Measurements from ENCODE around the gene CABP4.
A peak's percentile ranks its signal among the peaks of the same experiment; 100 is the strongest.

The CABP4 gene

DNA sequence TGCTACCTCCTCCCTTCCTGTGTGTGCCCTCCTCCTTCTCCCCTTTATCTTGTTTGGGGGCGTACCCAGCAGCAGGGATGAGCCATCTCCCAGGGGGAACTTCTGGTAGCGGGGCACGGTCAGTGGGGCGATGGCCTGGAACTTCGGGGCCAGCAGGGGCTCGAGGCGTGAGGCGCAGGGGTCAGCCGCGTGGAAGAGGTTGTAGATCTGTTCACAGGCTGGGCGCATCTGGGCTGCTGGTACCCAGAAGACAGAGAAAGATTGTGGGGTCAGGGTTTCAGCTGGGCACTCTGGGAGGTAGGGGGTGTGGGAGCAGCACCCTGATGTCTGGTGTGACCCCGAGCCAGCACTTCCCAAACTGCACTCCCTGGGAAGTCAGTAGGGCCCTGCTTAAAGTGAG is 41.0 kb downstream of the CABP4 start:
- peaks cover 0 to 11% (median 0%) of the 10 kb centered on the region in 5 donors for H3K4me1 ChIP-seq (ENCODE audit: control insufficient read depth in 5 of 5, insufficient read depth in 5 of 5, low read length in 5 of 5)
- no peaks in the 10 kb centered on the region for H3K9me3 ChIP-seq (ENCODE audit: control insufficient read depth in 5 of 5, low read length in 5 of 5)
- no peak overlapping the region for H3K9ac ChIP-seq (ENCODE audit: low read length in 5 of 5)
- H3K27ac ChIP-seq (ENCODE audit: low read depth, low read length), result no peak overlapping the region
- H3K27me3 ChIP-seq (ENCODE audit: control insufficient read depth in 5 of 5, insufficient read depth in 4 of 5, low read length in 5 of 5), result no peaks in the 10 kb centered on the region
- peaks cover 0 to 74% (median 40%) of the 10 kb centered on the region in 5 donors for H3K36me3 ChIP-seq (ENCODE audit: control insufficient read depth in 5 of 5, insufficient read depth in 5 of 5, low read length in 5 of 5)
- no peak overlapping the region for H3K4me3 ChIP-seq (ENCODE audit: low read depth in 1 of 5, low read length in 5 of 5)

DNA sequence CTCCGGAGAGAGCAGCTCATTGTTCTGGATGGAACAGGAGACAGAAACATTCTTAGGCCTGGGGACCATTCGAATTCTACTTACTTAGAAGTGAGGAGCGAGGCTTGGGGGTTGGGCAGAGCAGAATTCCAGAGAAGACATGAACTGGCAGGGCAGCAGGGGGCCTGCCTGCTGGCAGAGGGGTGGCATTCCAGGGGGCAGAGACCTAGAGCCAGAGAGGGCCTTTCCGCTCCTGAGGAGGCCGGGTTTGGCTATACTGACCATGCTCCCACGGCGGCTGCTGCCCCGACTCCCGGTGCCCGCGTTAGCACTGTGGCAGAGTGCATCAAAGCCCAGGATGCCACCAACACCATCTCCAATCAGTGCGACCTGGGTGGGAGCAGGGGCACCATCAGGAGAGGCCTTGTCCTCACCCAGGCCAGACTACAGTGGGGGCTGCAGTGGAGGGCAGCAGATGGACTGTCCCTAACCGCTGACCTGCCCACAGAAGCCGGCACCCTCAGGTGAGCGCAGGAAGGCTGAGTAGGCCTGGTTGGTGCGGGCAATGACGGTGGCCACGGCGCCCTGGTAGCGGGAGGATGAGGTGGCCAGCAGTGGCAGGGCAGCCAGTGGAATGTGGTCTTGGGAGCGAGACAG is 42.6 kb downstream of the CABP4 start:
- Histone ChIP-seq H3K9me3 (ENCODE audit: control insufficient read depth in 5 of 5, low read length in 5 of 5) (no peaks in the 10 kb centered on the region), H3K27me3 (ENCODE audit: control insufficient read depth in 5 of 5, insufficient read depth in 4 of 5, low read length in 5 of 5) (no peaks in the 10 kb centered on the region), H3K27ac (ENCODE audit: low read depth, low read length) (no peak overlapping the region), H3K9ac (ENCODE audit: low read length in 5 of 5) (no peak overlapping the region), H3K36me3 (ENCODE audit: control insufficient read depth in 5 of 5, insufficient read depth in 5 of 5, low read length in 5 of 5) (peaks cover 0 to 71% (median 27%) of the 10 kb centered on the region in 5 donors), H3K4me3 (ENCODE audit: low read depth in 1 of 5, low read length in 5 of 5) (no peak overlapping the region), H3K4me1 (ENCODE audit: control insufficient read depth in 5 of 5, insufficient read depth in 5 of 5, low read length in 5 of 5) (peaks cover 0 to 11% (median 0%) of the 10 kb centered on the region in 5 donors)

DNA sequence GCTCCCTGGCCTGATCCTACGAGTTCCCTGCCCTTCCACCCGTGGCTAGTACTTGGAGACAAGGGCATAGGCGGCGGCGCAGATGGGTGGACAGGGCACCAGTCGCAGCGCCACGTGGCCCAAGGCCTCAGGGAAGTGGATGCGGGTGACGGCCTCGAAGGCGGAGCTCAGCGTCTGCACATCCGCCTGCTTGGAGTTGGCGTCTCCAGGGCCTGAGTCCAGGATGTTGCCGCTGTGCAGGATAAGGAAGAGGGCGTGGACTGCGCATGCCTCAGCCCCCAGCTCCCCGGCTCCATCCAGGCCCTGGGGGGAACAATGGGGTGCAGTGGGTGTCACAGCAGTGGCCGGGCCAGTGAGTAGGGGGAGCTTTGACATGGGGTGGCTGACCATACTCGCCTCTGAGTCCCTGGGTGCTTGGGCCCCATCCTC is 43.4 kb downstream of the CABP4 start:
- H3K9ac ChIP-seq (ENCODE audit: low read length in 5 of 5), result no peak overlapping the region
- H3K27ac ChIP-seq (ENCODE audit: low read depth, low read length), result no peak overlapping the region
- no peaks in the 10 kb centered on the region for H3K27me3 ChIP-seq (ENCODE audit: control insufficient read depth in 5 of 5, insufficient read depth in 4 of 5, low read length in 5 of 5)
- H3K9me3 ChIP-seq (ENCODE audit: control insufficient read depth in 5 of 5, low read length in 5 of 5), result no peaks in the 10 kb centered on the region
- peaks cover 0 to 13% (median 3%) of the 10 kb centered on the region in 5 donors for H3K4me1 ChIP-seq (ENCODE audit: control insufficient read depth in 5 of 5, insufficient read depth in 5 of 5, low read length in 5 of 5)
- H3K4me3 ChIP-seq (ENCODE audit: low read depth in 1 of 5, low read length in 5 of 5), result no peak overlapping the region
- H3K36me3 ChIP-seq (ENCODE audit: control insufficient read depth in 5 of 5, insufficient read depth in 5 of 5, low read length in 5 of 5), result peaks cover 0 to 64% (median 21%) of the 10 kb centered on the region in 5 donors

DNA sequence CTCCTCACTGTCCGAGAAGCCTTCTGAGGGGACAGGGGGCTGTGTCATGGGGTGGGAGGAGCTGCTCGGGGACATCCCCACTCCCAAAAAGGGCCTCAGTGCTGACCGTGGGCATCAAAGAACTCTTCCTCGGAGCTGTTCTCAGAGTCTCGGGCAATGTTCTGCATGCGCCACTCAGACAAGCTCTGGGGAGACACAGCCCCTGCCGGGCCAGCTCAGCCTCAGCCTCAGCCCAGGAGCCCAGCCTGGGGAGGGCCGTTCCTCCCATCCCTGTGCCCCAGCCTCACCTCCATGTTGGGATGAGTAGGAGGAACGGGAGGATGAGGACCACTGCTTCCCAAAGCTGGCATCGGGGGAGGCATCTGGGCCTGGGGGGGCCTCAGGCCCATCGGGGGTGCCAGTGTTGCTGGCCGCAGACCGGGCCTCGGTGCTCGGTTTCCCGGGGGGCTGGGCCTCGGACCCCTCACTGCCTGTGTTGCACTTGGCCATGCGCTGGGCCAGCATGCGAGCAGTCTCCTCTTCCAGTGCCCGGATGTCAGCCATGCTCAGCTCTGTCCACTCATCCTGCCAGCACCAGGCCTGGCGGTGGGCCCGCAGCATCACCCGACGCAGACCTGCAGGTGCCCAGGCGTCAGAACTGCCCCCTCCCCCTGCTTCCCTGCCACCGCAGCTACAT is 44.8 kb downstream of the CABP4 start:
- Histone ChIP-seq H3K9me3 (ENCODE audit: control insufficient read depth in 5 of 5, low read length in 5 of 5) (no peaks in the 10 kb centered on the region), H3K4me1 (ENCODE audit: control insufficient read depth in 5 of 5, insufficient read depth in 5 of 5, low read length in 5 of 5) (peaks cover 0 to 24% (median 14%) of the 10 kb centered on the region in 5 donors), H3K27me3 (ENCODE audit: control insufficient read depth in 5 of 5, insufficient read depth in 4 of 5, low read length in 5 of 5) (peaks cover 0 to 3% (median 0%) of the 10 kb centered on the region in 5 donors), H3K27ac (ENCODE audit: low read depth, low read length) (no peak overlapping the region), H3K36me3 (ENCODE audit: control insufficient read depth in 5 of 5, insufficient read depth in 5 of 5, low read length in 5 of 5) (peaks cover 0 to 56% (median 16%) of the 10 kb centered on the region in 5 donors), H3K4me3 (ENCODE audit: low read depth in 1 of 5, low read length in 5 of 5) (no peak overlapping the region), H3K9ac (ENCODE audit: low read length in 5 of 5) (no peak overlapping the region)

- H3K4me3 ChIP-seq (ENCODE audit: low read depth in 1 of 5, low read length in 5 of 5), result no peak overlapping the region
- no peaks in the 10 kb centered on the region for H3K9me3 ChIP-seq (ENCODE audit: control insufficient read depth in 5 of 5, low read length in 5 of 5)
- H3K27ac ChIP-seq (ENCODE audit: low read depth, low read length), result no peak overlapping the region
- peaks cover 0 to 28% (median 16%) of the 10 kb centered on the region in 5 donors for H3K4me1 ChIP-seq (ENCODE audit: control insufficient read depth in 5 of 5, insufficient read depth in 5 of 5, low read length in 5 of 5)
- peaks cover 0 to 51% (median 13%) of the 10 kb centered on the region in 5 donors for H3K36me3 ChIP-seq (ENCODE audit: control insufficient read depth in 5 of 5, insufficient read depth in 5 of 5, low read length in 5 of 5)
- no peak overlapping the region for H3K9ac ChIP-seq (ENCODE audit: low read length in 5 of 5)
- H3K27me3 ChIP-seq (ENCODE audit: control insufficient read depth in 5 of 5, insufficient read depth in 4 of 5, low read length in 5 of 5), result peaks cover 0 to 3% (median 0%) of the 10 kb centered on the region in 5 donors
These were observed 45.3 kb downstream of the CABP4 start for GRCh38 chr11:67500484-67500821.

DNA sequence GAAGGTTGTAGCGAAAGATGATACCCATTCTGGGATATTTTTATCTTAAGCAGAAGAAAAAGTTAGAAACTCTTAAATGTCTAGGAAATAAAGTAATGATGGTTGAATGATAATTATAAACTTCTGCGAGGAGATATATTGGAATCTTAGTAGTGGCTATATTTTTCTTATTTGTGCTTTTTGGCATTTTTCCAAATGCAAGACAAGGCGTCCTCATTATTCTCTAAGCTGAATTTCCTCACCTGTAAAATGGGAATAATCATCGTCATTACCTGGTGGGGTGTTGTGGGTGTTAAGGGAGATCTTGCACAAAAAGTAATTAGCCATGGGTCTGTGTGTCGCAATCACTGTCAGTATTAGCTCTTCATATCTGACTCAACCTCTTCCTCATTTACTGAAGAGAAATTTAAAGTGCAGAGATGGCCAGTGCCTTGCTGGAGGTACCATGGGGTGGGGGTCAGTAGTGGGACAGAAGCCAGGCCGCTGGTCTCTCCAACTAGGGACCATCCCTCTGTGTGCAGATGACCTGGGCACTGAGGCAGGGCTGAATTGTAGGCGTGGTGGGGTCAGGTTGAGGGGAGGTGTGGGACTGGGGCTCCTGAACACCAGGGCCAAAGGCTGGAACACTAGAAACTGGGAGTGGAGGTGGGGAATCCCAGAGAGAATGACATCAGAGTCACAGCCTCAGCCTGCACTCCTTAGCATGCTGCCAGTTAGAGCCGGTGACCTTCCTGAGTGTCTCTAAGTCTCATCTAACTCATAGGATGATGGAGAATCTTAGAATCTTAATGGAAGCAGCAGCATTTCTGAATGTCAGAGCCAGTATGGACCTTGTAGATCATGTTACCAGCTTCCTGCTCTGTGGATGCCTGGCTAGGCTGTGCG is 45.9 kb downstream of the CABP4 start:
- H3K9ac ChIP-seq (ENCODE audit: low read length in 5 of 5), result no peak overlapping the region
- H3K4me1 ChIP-seq (ENCODE audit: control insufficient read depth in 5 of 5, insufficient read depth in 5 of 5, low read length in 5 of 5), result peaks cover 2 to 34% (median 23%) of the 10 kb centered on the region in 5 donors
- no peak overlapping the region for H3K27ac ChIP-seq (ENCODE audit: low read depth, low read length)
- H3K9me3 ChIP-seq (ENCODE audit: control insufficient read depth in 5 of 5, low read length in 5 of 5), result no peaks in the 10 kb centered on the region
- H3K36me3 ChIP-seq (ENCODE audit: control insufficient read depth in 5 of 5, insufficient read depth in 5 of 5, low read length in 5 of 5), result peaks cover 0 to 45% (median 9%) of the 10 kb centered on the region in 5 donors
- H3K27me3 ChIP-seq (ENCODE audit: control insufficient read depth in 5 of 5, insufficient read depth in 4 of 5, low read length in 5 of 5), result peaks cover 0 to 3% (median 0%) of the 10 kb centered on the region in 5 donors
- no peak overlapping the region for H3K4me3 ChIP-seq (ENCODE audit: low read depth in 1 of 5, low read length in 5 of 5)

DNA sequence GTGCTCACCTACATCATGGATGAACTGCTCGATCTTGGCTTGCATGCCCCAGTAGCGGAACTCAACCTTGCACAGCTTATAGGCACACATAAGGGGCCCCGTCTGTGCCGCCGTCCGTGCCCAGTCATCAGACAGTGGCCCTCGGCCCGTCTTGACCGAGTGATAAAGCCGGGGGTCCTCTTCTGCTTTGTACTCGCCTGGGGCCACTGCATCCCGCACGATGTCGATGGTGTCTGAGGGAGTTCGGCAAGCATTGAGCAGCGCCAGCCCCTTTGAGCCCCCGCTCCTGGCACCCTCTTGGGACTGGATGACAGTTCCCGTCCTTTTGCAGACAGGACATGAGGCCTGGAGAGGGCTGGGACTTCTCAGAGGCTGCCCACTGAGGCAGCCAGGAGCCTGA is 46.7 kb downstream of the CABP4 start:
- H3K27ac ChIP-seq (ENCODE audit: low read depth, low read length), result no peak overlapping the region
- H3K9ac ChIP-seq (ENCODE audit: low read length in 5 of 5), result no peak overlapping the region
- peaks cover 0 to 41% (median 9%) of the 10 kb centered on the region in 5 donors for H3K36me3 ChIP-seq (ENCODE audit: control insufficient read depth in 5 of 5, insufficient read depth in 5 of 5, low read length in 5 of 5)
- H3K4me3 ChIP-seq (ENCODE audit: low read depth in 1 of 5, low read length in 5 of 5), result no peak overlapping the region
- peaks cover 2 to 42% (median 30%) of the 10 kb centered on the region in 5 donors for H3K4me1 ChIP-seq (ENCODE audit: control insufficient read depth in 5 of 5, insufficient read depth in 5 of 5, low read length in 5 of 5)
- no peaks in the 10 kb centered on the region for H3K9me3 ChIP-seq (ENCODE audit: control insufficient read depth in 5 of 5, low read length in 5 of 5)
- H3K27me3 ChIP-seq (ENCODE audit: control insufficient read depth in 5 of 5, insufficient read depth in 4 of 5, low read length in 5 of 5), result peaks cover 0 to 3% (median 0%) of the 10 kb centered on the region in 5 donors

DNA sequence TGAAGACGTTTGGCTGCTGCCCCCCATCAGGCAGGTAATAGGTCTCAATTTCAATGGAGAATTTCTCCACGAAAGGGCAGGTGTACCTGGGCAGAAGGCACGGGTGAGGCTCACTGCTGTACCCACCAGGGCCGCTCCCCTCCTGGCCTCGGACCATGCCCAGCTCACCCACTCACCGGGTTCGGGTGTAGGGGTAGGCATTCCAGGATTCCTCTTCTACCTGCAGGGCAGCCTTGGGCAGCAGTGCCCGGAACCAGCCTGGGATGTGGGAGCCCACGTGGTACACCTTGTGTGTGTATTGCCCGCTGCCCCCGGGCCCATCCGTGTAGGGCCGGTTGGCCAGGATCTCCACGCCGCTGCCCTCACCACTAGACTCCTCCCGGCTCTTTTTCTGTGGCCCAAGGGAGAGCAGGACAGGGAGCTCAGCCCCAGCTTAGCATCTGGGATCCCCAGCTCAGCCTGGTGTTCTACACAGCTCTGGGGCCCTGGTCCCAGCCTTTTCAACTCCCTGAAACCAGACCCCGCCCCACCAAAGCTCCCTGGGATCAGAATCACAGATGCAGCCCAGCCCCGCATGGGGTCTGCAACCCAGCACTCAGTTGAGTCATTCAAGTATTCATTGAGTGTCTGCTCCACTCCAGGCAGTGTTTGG is 47.3 kb downstream of the CABP4 start:
- Histone ChIP-seq H3K4me3 (ENCODE audit: low read depth in 1 of 5, low read length in 5 of 5) (no peak overlapping the region), H3K4me1 (ENCODE audit: control insufficient read depth in 5 of 5, insufficient read depth in 5 of 5, low read length in 5 of 5) (peaks cover 2 to 48% (median 36%) of the 10 kb centered on the region in 5 donors)

DNA sequence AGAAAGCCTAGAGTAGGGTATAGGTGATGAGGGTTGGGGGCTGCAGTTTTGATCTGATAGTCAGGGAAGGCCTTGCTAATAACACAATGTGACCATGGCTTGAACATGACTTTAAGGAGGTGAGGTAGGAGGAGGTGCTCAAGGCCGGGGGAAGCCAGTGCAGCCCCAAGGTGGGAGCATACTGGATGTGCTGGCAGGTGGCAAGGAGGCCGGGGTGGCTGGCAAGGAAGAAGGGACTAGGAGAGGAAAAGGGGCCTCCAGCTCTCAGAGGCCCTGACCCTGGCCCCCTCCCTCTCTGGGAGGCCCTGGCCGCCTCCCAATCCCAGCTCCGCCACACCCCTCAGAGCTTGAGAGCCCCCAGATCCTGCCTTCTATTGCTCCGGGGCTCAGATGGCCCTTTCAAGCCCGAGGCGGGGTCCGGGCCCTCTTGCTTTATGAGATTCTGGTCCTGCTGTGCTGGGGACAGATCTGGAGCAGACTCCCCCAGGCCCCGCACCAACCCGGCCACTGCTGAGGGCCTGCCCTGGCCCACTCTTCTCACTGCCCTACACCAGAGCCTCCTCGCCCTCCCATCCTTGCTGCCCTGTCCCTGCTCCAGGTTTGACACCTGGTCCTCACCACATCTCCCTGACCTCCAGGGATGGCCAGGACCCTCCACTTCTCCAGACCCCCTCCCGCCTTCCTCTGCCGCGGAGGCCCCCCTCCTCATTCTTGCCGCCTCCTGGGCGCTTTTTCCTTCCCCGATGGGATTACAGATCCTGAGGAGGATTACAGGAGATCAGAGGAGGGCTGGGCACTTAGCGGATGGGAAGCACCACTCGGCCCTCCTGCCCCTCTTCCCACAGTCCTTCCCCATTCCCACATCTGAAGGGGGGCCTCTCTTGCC is 48.2 kb downstream of the CABP4 start:
- Histone ChIP-seq H3K27me3 (ENCODE audit: control insufficient read depth in 5 of 5, insufficient read depth in 4 of 5, low read length in 5 of 5) (peaks cover 0 to 3% (median 0%) of the 10 kb centered on the region in 5 donors), H3K4me3 (ENCODE audit: low read depth in 1 of 5, low read length in 5 of 5) (peak overlapping the region in 2 of 5 donors; percentile 72 to 79), H3K27ac (ENCODE audit: low read depth, low read length) (no peak overlapping the region), H3K4me1 (ENCODE audit: control insufficient read depth in 5 of 5, insufficient read depth in 5 of 5, low read length in 5 of 5) (peaks cover 2 to 52% (median 43%) of the 10 kb centered on the region in 5 donors), H3K9ac (ENCODE audit: low read length in 5 of 5) (peak overlapping the region in 1 of 5 donors; percentile 48), H3K36me3 (ENCODE audit: control insufficient read depth in 5 of 5, insufficient read depth in 5 of 5, low read length in 5 of 5) (peaks cover 0 to 26% (median 9%) of the 10 kb centered on the region in 5 donors), H3K9me3 (ENCODE audit: control insufficient read depth in 5 of 5, low read length in 5 of 5) (no peaks in the 10 kb centered on the region)

More for the DNA sequence above, 47.3 kb downstream of the CABP4 start:
- H3K9me3 ChIP-seq (ENCODE audit: control insufficient read depth in 5 of 5, low read length in 5 of 5), result no peaks in the 10 kb centered on the region
- peaks cover 0 to 3% (median 0%) of the 10 kb centered on the region in 5 donors for H3K27me3 ChIP-seq (ENCODE audit: control insufficient read depth in 5 of 5, insufficient read depth in 4 of 5, low read length in 5 of 5)
- H3K36me3 ChIP-seq (ENCODE audit: control insufficient read depth in 5 of 5, insufficient read depth in 5 of 5, low read length in 5 of 5), result peaks cover 0 to 35% (median 9%) of the 10 kb centered on the region in 5 donors
- H3K9ac ChIP-seq (ENCODE audit: low read length in 5 of 5), result no peak overlapping the region
- H3K27ac ChIP-seq (ENCODE audit: low read depth, low read length), result no peak overlapping the region

All from subcutaneous abdominal adipose tissue (tissue), 5 donors.